BLaER1 (cell line): ENCODE results near the gene THAP7.
"Not testable (repeated sequence)": the region's sequence is repeated elsewhere in the genome, so short reads cannot be mapped to it uniquely, and the experiment has no call there.

Experiments used
- H3K27ac ChIP-seq: shearing (Covaris generic); formaldehyde crosslinking; 2 replicates; pipeline ENCODE4 v1.8.1; 2022
- H3K27me3 ChIP-seq: shearing (Covaris generic); formaldehyde crosslinking; 2 replicates; pipeline ENCODE4 v1.8.1; 2022
- H3K36me3 ChIP-seq: shearing (Covaris generic); formaldehyde crosslinking; 2 replicates; pipeline ENCODE4 v1.8.1; 2022
- H3K4me1 ChIP-seq: shearing (Covaris generic); formaldehyde crosslinking; 2 replicates; pipeline ENCODE4 v1.8.1; 2022
- H3K4me2 ChIP-seq: shearing (Covaris generic); formaldehyde crosslinking; 2 replicates; pipeline ENCODE4 v1.8.1; 2022
- H3K4me3 ChIP-seq: shearing (Covaris generic); formaldehyde crosslinking; 2 replicates; pipeline ENCODE4 v1.8.1; 2022
- H3K9ac ChIP-seq: shearing (Covaris generic); formaldehyde crosslinking; 2 replicates; pipeline ENCODE4 v1.8.1; 2022
- H3K9me3 ChIP-seq: shearing (Covaris generic); formaldehyde crosslinking; 2 replicates; pipeline ENCODE4 v1.8.1; 2022
- H4K20me1 ChIP-seq: shearing (Covaris generic); formaldehyde crosslinking; 2 replicates; pipeline ENCODE4 v1.8.1; 2022
- Cebpa-rat ChIP-seq: shearing (Covaris generic); IDR thresholded peaks from 2 replicates; pipeline ENCODE4 v1.8.1; 2022

Gene THAP7

DNA sequence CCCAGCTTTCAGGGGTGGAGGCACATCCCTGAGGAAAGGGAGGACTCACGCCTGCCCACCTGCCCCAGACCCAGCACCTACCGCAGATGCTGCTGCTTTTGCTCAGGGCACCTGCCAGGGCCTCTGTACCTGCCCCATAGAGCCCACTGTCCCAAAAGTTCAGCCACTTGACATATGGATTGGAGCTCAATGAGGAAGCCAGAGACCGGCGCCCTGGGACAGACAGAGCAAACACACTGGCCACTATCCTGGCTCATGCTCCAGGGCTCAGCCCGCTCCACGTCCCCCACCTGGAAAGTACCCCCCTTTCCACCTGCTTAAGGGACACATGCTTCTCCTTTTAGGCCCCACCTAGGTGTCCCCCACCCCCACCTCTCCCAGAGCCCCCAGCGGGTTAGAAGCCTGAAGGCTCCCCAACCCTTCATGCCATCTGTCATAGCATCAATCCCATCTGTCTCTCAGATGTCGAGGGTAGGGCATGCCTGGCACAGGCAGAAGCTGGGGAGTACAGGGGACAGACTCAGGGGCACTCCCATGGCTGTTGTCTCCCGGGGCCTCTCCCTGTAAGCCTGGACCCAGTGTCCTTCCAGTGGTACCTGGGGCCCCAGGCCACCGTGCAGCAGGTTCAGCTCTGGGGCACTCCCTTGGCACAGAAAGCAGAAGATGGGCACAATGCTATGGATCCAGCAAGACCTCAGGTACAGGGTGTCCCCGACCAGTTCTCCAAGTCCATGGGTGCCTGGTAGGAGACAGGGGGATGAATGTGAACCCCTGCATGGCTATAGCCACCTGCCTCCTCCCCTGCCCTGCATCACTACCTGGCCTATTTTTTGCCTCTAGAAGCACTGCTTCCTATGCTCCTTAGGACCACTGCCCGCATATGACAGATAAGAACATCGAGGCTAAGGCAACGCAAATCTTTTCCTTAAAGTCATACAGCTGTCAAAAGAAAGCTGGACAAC is 10.8 kb upstream of the THAP7 start:
- Histone ChIP-seq H3K27ac (no peak overlapping the region), H4K20me1 (peaks cover 10% of the 10 kb centered on the region; the same call in 1 of the 2 replicates), H3K4me3 (no peak overlapping the region), H3K9me3 (no peaks in the 10 kb centered on the region), H3K4me1 (peaks cover 32% of the 10 kb centered on the region), H3K4me2 (no peak overlapping the region; the same call in 1 of the 2 replicates), H3K27me3 (no peaks in the 10 kb centered on the region), H3K9ac (no peak overlapping the region), H3K36me3 (no peaks in the 10 kb centered on the region)
- no peak for TF ChIP-seq Cebpa-rat

DNA sequence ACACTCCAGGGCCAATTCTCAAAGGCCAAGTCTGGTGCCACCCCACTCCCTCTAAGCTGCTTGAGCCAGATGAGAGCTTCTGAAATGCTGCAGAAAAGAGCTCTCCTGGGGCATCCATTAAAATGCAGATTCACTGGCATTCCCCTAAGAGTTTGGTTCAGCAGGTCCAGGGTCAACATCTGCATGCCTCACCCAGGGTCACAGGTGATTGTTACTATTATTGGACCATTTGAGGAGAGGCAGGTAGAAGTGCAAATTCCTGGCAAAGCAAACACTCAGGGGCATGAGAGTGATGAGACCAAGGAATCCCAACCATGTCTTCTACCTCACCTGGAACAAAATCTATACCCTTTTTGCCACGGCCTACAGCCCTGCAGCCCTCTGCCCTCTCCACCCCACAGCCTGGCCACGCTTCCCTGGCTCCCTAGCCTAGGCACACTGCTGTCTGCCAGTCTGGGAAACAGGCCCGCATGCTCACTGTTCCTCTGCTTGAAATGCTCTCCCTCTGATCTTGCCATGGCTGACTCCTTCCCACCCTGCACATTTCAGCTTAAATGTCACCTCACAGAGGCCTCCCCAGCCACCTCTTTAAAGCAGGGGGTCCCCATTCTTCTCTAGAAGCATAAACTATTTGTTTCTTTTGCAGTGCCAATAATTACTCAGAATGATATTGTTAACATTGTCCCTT is 8.7 kb upstream of the THAP7 start:
- Histone ChIP-seq H3K4me1 (peaks cover 25% of the 10 kb centered on the region), H3K4me2 (no peak overlapping the region), H3K4me3 (no peak overlapping the region), H3K9ac (no peak overlapping the region), H3K27ac (no peak overlapping the region), H4K20me1 (peaks cover 10% of the 10 kb centered on the region; the same call in 1 of the 2 replicates), H3K27me3 (no peaks in the 10 kb centered on the region), H3K36me3 (no peaks in the 10 kb centered on the region), H3K9me3 (no peaks in the 10 kb centered on the region)
- no peak for TF ChIP-seq Cebpa-rat

DNA sequence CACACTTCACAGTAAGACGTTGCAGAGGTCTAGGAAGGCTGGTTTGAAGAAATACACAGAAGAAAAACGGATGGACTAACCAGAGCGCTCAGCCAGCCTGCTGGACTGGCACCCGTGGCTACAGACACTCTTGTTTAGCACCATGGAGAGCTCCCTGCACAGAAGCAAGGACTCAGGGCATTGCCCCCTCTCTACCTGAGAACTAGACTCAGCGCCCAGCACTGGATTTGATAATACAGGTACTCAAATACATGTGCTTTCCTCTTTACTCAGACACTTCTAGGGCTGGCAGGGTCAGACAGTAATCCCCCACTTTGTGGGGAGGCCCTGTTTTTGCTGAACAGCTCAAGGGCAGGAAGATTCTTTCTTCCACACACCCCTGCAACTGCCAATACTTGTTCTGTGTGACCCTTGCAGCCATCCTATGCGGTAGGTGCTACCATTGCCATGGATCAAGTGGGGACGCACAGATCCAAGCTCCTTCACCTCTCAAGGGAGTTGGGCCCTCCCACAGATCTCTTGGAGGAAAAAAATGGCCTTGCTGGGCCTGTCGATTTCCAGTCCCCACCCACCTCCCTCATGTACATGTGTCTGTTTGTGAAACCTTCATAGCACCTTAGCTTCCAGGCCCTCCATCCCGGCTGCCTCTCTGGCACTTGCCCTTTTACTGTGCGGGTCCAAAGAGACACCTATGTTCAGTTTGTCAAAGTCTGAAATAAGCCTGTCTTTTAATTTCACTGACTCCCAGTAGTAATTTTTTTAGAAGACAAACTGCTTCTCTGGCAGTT is 7.9 kb upstream of the THAP7 start:
- H3K27me3 ChIP-seq = no peaks in the 10 kb centered on the region
- H3K4me1 ChIP-seq = peaks cover 18% of the 10 kb centered on the region
- peaks cover 10% of the 10 kb centered on the region; the same call in 1 of the 2 replicates for H4K20me1 ChIP-seq
- no peak overlapping the region for H3K4me3 ChIP-seq
- no peak for TF ChIP-seq Cebpa-rat
- no peak overlapping the region for H3K4me2 ChIP-seq
- H3K36me3 ChIP-seq = no peaks in the 10 kb centered on the region
- no peak overlapping the region for H3K27ac ChIP-seq
- no peak overlapping the region for H3K9ac ChIP-seq
- H3K9me3 ChIP-seq = no peaks in the 10 kb centered on the region

DNA sequence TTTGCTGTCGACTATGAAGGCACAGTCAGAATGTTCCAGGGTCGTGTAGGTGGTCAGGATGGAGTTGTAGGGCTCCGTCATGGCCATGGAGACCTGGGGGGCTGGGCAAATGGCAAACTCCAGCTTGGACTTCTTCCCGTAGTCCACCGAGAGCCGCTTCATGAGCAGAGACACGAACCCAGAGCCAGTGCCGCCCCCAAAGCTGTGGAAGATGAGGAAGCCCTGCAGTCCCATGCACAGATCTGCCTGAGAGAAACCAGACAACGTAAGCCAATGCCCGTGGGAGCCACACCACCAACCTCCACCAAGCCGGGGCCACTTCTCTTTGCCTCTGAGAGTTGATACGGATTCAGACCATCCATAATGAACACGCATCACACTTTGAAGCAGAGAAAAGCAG is 7.3 kb upstream of the THAP7 start:
- not testable (repeated sequence) for H3K27me3 ChIP-seq, H3K27ac ChIP-seq, H3K4me2 ChIP-seq, H3K36me3 ChIP-seq, H3K9ac ChIP-seq, H3K4me3 ChIP-seq, H3K9me3 ChIP-seq
- H4K20me1 ChIP-seq = peaks cover 10% of the 10 kb centered on the region; the same call in 1 of the 2 replicates
- peaks cover 12% of the 10 kb centered on the region for H3K4me1 ChIP-seq

GRCh38 chr22:21003782-21004181 is 1.9 kb upstream of the THAP7 start:
- Histone ChIP-seq H3K4me2 (peak overlapping the region; percentile 100), H3K9ac (no peak overlapping the region), H3K4me3 (no peak overlapping the region), H3K4me1 (peaks cover 34% of the 10 kb centered on the region), H3K27ac (no peak overlapping the region), H3K36me3 (peaks cover 17% of the 10 kb centered on the region), H3K9me3 (no peaks in the 10 kb centered on the region), H4K20me1 (peaks cover 25% of the 10 kb centered on the region), H3K27me3 (no peaks in the 10 kb centered on the region)
- TF ChIP-seq Cebpa-rat = no peak

DNA sequence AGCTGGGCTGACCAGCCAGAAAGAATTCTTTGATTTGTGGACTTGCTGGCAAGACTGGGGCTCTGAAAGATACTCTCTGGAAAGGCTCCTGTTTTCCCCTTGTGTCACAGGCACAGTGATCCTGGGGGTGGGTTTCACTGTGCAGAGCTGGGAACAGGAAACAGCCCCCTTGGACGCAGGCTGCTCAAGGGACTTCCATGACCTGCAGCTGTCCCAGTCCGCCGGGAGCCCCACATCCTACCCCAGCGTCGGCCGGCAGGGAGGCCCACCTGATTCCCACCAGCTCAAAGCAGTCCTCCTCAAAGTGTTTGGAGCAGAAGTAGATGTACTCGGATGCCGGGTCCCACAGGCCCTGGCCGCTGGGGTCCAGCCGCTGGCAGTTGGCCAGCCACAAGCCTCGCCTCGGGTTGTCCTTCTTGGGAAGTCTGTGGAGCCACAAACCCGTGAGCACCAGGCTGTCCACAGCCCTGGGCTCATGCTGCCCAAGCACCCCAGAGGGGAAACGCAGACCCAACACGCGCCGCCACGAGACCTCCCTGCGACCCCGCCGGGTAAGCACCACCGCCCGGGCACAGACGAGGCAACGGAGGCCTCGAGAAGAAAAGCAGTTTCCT is 824 bp downstream of the THAP7 start:
- Histone ChIP-seq H3K4me3 (peak overlapping the region; percentile 79), H3K27ac (peak overlapping the region; percentile 92), H3K9ac (peak overlapping the region; percentile 90), H3K36me3 (peaks cover 44% of the 10 kb centered on the region), H3K4me1 (peaks cover 34% of the 10 kb centered on the region), H3K4me2 (peak overlapping the region; percentile 100), H3K27me3 (no peaks in the 10 kb centered on the region), H3K9me3 (no peaks in the 10 kb centered on the region), H4K20me1 (peaks cover 48% of the 10 kb centered on the region)
- no peak for TF ChIP-seq Cebpa-rat

- peak overlapping the region; percentile 92 for H3K27ac ChIP-seq
- no peaks in the 10 kb centered on the region for H3K27me3 ChIP-seq
- H3K4me3 ChIP-seq = peak overlapping the region; percentile 79
- H3K9ac ChIP-seq = peak overlapping the region; percentile 90
- peaks cover 34% of the 10 kb centered on the region for H3K4me1 ChIP-seq
- no peaks in the 10 kb centered on the region for H3K9me3 ChIP-seq
- TF ChIP-seq Cebpa-rat = no peak
- H3K4me2 ChIP-seq = peak overlapping the region; percentile 100
- peaks cover 48% of the 10 kb centered on the region for H4K20me1 ChIP-seq
- peaks cover 50% of the 10 kb centered on the region for H3K36me3 ChIP-seq
Observed at GRCh38 chr22:21000207-21000986, 1.5 kb downstream of the THAP7 start.

DNA sequence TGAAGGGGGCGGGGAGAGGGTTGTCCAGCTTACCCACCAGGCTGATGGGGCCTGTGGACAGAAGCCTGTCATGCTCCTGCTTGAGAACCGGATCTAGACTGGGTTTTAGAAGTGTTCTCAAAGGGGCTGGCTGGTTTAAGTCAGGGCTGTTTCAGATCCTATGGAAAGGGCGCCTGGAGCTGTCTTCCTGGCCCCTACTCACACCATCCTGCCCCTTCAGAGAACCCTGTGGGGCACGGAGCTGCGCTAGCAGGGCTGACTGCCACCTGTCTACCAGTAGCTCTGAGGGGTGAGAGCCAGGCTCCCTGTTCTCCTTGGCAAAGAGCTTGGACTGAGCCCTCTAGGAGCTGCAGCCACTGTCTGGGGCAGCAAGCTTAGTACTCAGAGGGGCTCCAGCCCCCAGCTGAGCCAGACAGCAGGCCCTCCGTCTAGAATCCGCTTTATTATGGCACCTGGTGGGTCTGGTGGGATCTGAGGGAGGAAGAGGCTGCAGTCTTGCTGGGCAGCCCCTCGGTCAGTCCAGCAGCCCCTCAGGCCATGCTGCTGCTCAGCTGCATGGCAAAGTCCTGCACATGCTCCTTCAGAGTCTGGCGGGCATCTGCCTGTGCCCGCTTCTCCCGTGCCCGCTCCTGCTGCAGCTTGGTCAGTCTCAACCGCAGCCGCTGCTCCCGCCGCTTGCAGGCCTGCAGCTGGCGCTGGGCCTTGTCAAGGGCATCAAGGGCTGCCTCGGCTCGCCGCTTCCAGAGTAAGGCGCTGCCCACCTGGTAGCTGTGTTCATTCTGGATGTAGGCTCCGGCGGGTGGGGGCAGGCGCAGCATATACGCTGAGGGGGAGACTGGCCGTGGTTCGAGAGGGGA is 2.3 kb downstream of the THAP7 start:
- H3K4me2 ChIP-seq = peak overlapping the region; percentile 100
- H3K27ac ChIP-seq = peak overlapping the region; percentile 92; the same call in 1 of the 2 replicates
- H3K27me3 ChIP-seq = no peaks in the 10 kb centered on the region
- H3K9ac ChIP-seq = peak overlapping the region; percentile 90
- H3K4me1 ChIP-seq = peaks cover 34% of the 10 kb centered on the region
- peaks cover 58% of the 10 kb centered on the region for H3K36me3 ChIP-seq
- no peak for TF ChIP-seq Cebpa-rat
- H4K20me1 ChIP-seq = peaks cover 48% of the 10 kb centered on the region
- H3K9me3 ChIP-seq = no peaks in the 10 kb centered on the region
- H3K4me3 ChIP-seq = 0 out of 2 replicates have a peak overlapping the region, but pooled peaks have one; percentile 79
